OCI-LY7 (cell line): Measurements from ENCODE around the gene AP3M1. TPM values are rescaled to one million over a fixed set of nuclear protein-coding genes. Genes with fewer than 3 reads are reported as not detected.
A peak's percentile ranks its signal among the peaks of the same experiment; 100 is the strongest.

Source experiments
- BruUV-seq: library from RNA; stranded (reverse); fragments of 400-500 nt; replicated peaks from 2 replicates; lab custom pipeline; 2021; lab: Mats Ljungman, UMichigan
- CTCF ChIA-PET: fragments of 300-600 bp; sonication (Branson Sonifier 250); formaldehyde crosslinking; loops from one replicate; lab custom pipeline; 2022; ENCODE audit warnings: antibody characterized with exemption; ENCODE audit not compliant: unreplicated experiment; lab: Charles Lee
- POLR2A ChIA-PET: fragments of 300-600 bp; sonication (Branson Sonifier 250); formaldehyde crosslinking; loops from one replicate; lab custom pipeline; 2022; ENCODE audit warnings: antibody characterized with exemption; lab: Charles Lee
- DNase-seq: peaks from one replicate; pipeline ENCODE4 v3.0.0-alpha.2; 2015; ENCODE audit warnings: low spot score
- H2AFZ ChIP-seq: fragments of 200-600 bp; sonication (generic), shearing (Covaris generic); 2 replicates; pipeline ENCODE4 v1.6.1; 2014; ENCODE audit warnings: mild to moderate bottlenecking, antibody characterized with exemption, low read length, moderate library complexity
- H3K27ac ChIP-seq: fragments of 200-600 bp; sonication (generic); 2 replicates; pipeline ENCODE4 v1.5.1; 2014; ENCODE audit warnings: mixed run types, low read depth, mild to moderate bottlenecking, moderate library complexity, low read length, inconsistent platforms; ENCODE audit not compliant: poor library complexity, severe bottlenecking
- H3K36me3 ChIP-seq: fragments of 200-600 bp; sonication (generic); 2 replicates; pipeline ENCODE4 v1.6.1; 2014; ENCODE audit warnings: mild to moderate bottlenecking, antibody characterized with exemption, low read length, moderate library complexity, mixed read lengths; ENCODE audit not compliant: insufficient read depth
- H3K4me1 ChIP-seq: fragments of 200-600 bp; sonication (generic); 2 replicates; pipeline ENCODE4 v1.5.1; 2014; ENCODE audit warnings: mild to moderate bottlenecking, low read length; ENCODE audit not compliant: insufficient read depth, poor library complexity, severe bottlenecking
- H3K4me2 ChIP-seq: fragments of 200-600 bp; sonication (generic); 2 replicates; pipeline ENCODE4 v1.6.1; 2014; ENCODE audit warnings: mild to moderate bottlenecking, low read length
- H3K4me3 ChIP-seq: fragments of 200-600 bp; sonication (generic); 2 replicates; pipeline ENCODE4 v1.5.1; 2014; ENCODE audit warnings: mild to moderate bottlenecking, low read depth, low read length; ENCODE audit not compliant: poor library complexity, severe bottlenecking
- H3K79me2 ChIP-seq: fragments of 200-600 bp; sonication (generic); 2 replicates; pipeline ENCODE4 v1.6.1; 2016; ENCODE audit warnings: low read depth, mild to moderate bottlenecking, low read length, moderate library complexity, mixed read lengths; ENCODE audit not compliant: insufficient read depth
- H3K9me2 ChIP-seq: fragments of 200-600 bp; sonication (generic); 2 replicates; pipeline ENCODE4 v1.6.1; 2016; ENCODE audit warnings: mild to moderate bottlenecking, low read length, mixed read lengths; ENCODE audit not compliant: insufficient read depth
- H3K9me3 ChIP-seq: fragments of 200-600 bp; sonication (generic); 2 replicates; pipeline ENCODE4 v1.6.1; 2014; ENCODE audit warnings: mild to moderate bottlenecking, mixed run types, low read length, mixed read lengths
- H4K20me1 ChIP-seq: fragments of 200-600 bp; sonication (generic); 2 replicates; pipeline ENCODE4 v1.6.1; 2014; ENCODE audit warnings: mild to moderate bottlenecking, antibody characterized with exemption, low read length, moderate library complexity, mixed read lengths; ENCODE audit not compliant: insufficient read depth
- EZH2phosphoT487 ChIP-seq: fragments of 200-600 bp; sonication (generic); IDR thresholded peaks from 2 replicates; pipeline ENCODE4 v1.6.1; 2018; ENCODE audit warnings: low read depth, borderline replicate concordance, mild to moderate bottlenecking, mixed run types, antibody characterized with exemption, low read length, moderate library complexity, mixed read lengths
- intact Hi-C: fragments of 100-400 bp; cut with micrococcal nuclease; formaldehyde crosslinking; loops from one replicate; pipeline ENCODE4 v1.10.0; 2022; ENCODE audit not compliant: unreplicated experiment
- total RNA-seq, 2 experiments: library from RNA; depleted of rRNA in 1 of 2; stranded (reverse); fragments of >200 nt in 1 of 2; shearing (Covaris generic) in 1 of 2; gene quantifications; 2 replicates each; pipeline ENCODE4 v1.2.3, GENCODE V29; 2014 to 2022
- TF ChIP-seq, protein P1 (sequence below): fragments of 200-600 bp; sonication (generic); conservative IDR thresholded peaks from 2 replicates; pipeline ENCODE4 v1.5.1; 2014; ENCODE audit warnings: mild to moderate bottlenecking, antibody characterized with exemption, low read length, moderate library complexity, mixed read lengths

AP3M1 gene
- total RNA-seq, 2 experiments from 2014 or later, result 35.5 to 54.2 TPM

DNA sequence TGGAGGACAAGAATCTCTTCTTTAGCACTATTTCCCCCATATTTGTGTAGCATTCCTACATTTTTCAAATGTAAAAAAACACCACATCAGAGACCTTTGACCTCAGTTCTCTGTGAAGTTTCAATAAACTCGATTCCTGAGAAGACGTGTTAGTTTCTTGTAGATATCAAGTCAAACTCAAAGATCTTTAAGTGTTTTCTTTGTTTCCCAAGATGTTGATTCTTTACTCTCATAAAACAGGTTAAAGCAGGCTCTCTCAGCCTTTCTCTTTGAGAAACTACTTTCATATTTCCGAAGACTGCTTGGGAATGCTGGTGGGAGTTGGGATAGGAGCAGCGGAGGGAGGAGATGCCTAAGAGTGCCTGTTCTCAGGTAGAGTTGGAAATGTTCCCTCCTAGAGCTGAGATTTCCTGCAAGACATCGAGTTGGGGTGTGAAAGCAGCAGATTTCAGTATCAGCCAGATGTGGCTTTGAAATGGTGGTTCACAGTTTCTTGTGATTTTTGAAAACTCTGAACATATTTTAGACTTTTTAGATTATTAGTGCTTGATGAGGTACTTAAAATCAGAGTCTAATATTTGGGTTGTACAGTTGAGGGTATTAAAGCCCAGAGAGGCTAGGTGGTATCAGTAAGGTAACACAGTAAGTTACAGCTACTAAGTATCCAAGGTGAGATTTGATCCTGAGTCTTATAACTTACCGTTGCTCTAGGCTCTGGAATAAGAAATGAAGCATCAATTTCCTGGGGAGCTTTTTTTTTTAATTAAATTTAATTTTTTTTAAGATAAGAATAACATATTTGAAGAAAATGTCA lies 14.3 kb upstream of the AP3M1 start:
- Histone ChIP-seq H3K79me2 (peaks cover 16% of the 10 kb centered on the region; the same call in 1 of the 2 replicates), H4K20me1 (peaks cover 8% of the 10 kb centered on the region), H3K27ac (no peak overlapping the region), H3K9me2 (no peaks in the 10 kb centered on the region), H3K36me3 (no peaks in the 10 kb centered on the region; the same call in 1 of the 2 replicates), H3K4me1 (peaks cover 50% of the 10 kb centered on the region), H3K4me2 (no peak overlapping the region), H3K9me3 (no peaks in the 10 kb centered on the region), H3K4me3 (no peak overlapping the region), H2AFZ (no peak overlapping the region)
- CTCF ChIA-PET, result no interaction called here
- intact Hi-C loops, result no loop called here
- BruUV-seq, result no TSS peak
- DNase-seq, result no peak
- POLR2A ChIA-PET, result interaction anchor here (0.6 to 4.0 kb wide), 4 partner anchors 12 to 83 kb away, joined by 3 to 25 read pairs (median 10); partner anchors contain the start of gene ADK
- TF ChIP-seq, protein P1, sequence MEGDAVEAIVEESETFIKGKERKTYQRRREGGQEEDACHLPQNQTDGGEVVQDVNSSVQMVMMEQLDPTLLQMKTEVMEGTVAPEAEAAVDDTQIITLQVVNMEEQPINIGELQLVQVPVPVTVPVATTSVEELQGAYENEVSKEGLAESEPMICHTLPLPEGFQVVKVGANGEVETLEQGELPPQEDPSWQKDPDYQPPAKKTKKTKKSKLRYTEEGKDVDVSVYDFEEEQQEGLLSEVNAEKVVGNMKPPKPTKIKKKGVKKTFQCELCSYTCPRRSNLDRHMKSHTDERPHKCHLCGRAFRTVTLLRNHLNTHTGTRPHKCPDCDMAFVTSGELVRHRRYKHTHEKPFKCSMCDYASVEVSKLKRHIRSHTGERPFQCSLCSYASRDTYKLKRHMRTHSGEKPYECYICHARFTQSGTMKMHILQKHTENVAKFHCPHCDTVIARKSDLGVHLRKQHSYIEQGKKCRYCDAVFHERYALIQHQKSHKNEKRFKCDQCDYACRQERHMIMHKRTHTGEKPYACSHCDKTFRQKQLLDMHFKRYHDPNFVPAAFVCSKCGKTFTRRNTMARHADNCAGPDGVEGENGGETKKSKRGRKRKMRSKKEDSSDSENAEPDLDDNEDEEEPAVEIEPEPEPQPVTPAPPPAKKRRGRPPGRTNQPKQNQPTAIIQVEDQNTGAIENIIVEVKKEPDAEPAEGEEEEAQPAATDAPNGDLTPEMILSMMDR, result no peak
- TF ChIP-seq EZH2phosphoT487, result no peak

DNA sequence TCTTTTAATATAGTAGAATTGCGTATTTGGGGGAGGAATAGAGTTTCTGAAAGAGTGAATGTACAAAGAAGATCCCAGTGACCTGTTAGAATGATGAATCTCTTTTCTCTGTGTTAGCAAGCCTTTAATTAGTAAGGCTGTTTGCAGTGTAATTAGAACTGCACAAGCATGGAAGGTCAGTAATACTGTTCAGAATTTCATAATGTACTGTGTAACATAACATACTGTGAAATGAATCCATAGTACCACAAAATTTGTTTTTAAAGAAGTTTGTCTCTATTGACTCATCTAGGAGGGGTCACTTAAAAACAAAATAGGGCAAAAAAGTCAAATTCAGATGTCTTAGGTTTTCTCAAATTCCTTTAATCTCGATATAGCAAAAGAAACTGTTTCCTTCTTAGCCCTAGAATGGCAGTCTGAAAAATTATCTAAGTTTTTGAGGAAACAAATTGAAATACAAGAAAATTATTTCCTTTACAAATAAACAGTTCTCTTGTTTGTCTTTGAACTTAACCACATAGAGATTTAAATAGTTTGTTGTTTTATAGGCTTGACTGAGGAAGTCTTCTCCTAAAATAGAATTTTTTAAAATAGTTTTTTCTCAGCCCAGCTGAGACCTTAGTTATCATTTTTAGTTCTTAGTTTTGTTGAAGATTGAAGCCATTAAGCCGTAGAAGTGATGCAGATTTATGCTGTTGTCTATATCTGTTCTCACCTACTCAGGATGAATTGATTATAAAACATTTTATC lies 12.9 kb upstream of the AP3M1 start:
- TF ChIP-seq, protein P1, result no peak
- no peak for TF ChIP-seq EZH2phosphoT487
- peaks cover 16% of the 10 kb centered on the region; the same call in 1 of the 2 replicates for H3K79me2 ChIP-seq
- H3K27ac ChIP-seq, result no peak overlapping the region
- H3K36me3 ChIP-seq, result no peaks in the 10 kb centered on the region; the same call in 1 of the 2 replicates
- H3K9me2 ChIP-seq, result no peaks in the 10 kb centered on the region
- ChIA-PET POLR2A (interaction anchor here (0.6 kb wide), 1 partner anchor 538 kb away, joined by 4 read pairs; no protein-coding TSS in a partner anchor), CTCF (no interaction called here)
- intact Hi-C loops, result no loop called here
- H3K9me3 ChIP-seq, result no peaks in the 10 kb centered on the region
- BruUV-seq, result no TSS peak
- H3K4me1 ChIP-seq, result peaks cover 50% of the 10 kb centered on the region
- H3K4me3 ChIP-seq, result no peak overlapping the region
- peak overlapping the region; percentile 55 for H3K4me2 ChIP-seq
- H4K20me1 ChIP-seq, result peaks cover 8% of the 10 kb centered on the region
- no peak for DNase-seq
- H2AFZ ChIP-seq, result no peak overlapping the region
